ENCODE results near the gene ZNF234.
"Not testable (repeated sequence)": the region's sequence is repeated elsewhere in the genome, so short reads cannot be mapped to it uniquely, and the experiment has no call there.

The ZNF234 gene

DNA sequence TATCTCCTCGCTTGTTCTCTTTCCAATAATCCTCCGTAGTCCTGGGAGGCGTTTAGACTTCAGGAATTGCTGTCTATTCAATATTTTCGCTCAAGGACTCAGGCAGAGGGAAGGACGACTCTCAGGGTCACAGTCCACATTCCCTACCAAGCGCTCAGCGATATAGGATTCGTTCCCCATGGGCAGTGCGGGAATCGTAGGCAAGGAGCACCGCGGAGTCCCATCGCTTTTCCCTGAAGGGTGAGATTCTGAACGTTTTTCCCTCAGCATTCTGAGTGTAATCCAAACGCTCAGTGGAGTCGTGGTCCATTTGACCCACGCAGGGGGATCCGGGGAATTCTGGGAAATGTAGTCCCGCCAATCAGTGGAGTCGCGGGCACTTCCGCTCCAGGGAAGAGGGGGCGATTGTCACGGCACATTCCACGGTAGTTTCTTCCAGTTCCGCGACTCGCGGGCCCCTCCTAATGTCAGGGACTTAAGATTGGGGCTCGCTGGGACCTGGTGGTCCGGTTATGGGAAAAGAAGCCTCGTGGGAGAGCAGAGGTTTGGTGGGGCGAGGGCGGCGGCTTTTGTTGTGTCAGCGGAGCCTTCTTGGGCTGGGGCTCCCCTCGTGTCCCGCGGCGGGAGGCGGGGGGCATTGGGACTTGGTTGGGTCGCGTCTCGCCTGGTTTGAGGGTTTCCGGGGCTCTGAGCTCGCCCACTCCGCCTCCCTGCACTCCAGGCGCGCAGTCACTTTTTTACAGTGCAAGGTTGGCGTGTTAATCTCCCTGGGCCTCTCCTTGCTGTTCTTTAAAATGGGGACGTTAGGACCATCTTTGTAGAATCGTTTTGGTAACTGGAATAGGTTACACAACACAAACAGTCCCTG lies at the start of gene ZNF234:
ZNF234 (plus strand) TSS at position 364 of the 868 bp plus-strand sequence. CDS start 3,079 bp downstream, outside the sequence.
- H3K36me3 ChIP-seq (ENCODE audit: insufficient read depth, low read length): peaks cover 18% of the 10 kb centered on the region

DNA sequence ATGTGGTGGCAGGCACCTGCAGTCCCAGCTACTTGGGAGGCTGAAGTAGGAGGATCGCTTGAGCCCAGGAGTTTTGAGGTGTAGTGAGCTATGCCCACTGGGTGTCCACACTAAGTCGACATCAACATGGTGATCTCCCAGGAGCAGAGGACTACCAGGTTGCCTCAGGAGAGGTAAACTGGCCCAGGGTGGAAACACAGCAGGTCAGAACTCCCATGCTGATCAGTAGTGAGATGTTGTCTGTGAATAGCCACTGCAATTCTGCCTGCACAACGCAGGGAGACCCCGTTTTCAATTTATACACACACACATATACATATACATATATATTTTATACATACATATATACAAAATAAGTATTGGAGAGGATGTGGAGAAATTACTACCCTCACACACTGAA lies 49.2 kb upstream of the ZNF234 start:
- Histone ChIP-seq H3K4me1 (ENCODE audit: insufficient read depth, low read length) (peaks cover 5% of the 10 kb centered on the region), H3K36me3 (ENCODE audit: insufficient read depth, low read length) (peaks cover 4% of the 10 kb centered on the region), H3K4me3 (ENCODE audit: low read depth in 1 of 2, low read length in 2 of 2) (no peak overlapping the region), H3K9ac (ENCODE audit: low read length) (no peak overlapping the region), H3K27me3 (ENCODE audit: control insufficient read depth in 1 of 2, insufficient read depth in 2 of 2, low read length in 2 of 2) (no peaks in the 10 kb centered on the region), H3K27ac (ENCODE audit: low read depth, low read length) (no peak overlapping the region), H3K9me3 (ENCODE audit: low read length) (no peaks in the 10 kb centered on the region)

More for the DNA sequence above, at the start of gene ZNF234:
- Histone ChIP-seq H3K27ac (ENCODE audit: low read depth, low read length) (peak within 1 kb of the TSS; percentile 78), H3K27me3 (ENCODE audit: control insufficient read depth in 1 of 2, insufficient read depth in 2 of 2, low read length in 2 of 2) (no peaks in the 10 kb centered on the region), H3K9ac (ENCODE audit: low read length) (peak within 1 kb of the TSS; percentile 63), H3K4me3 (ENCODE audit: low read depth in 1 of 2, low read length in 2 of 2) (peak within 1 kb of the TSS; percentile 80 to 94), H3K9me3 (ENCODE audit: low read length) (no peaks in the 10 kb centered on the region), H3K4me1 (ENCODE audit: insufficient read depth, low read length) (peaks cover 14% of the 10 kb centered on the region)

GRCh38 chr19:44093931-44094765 lies 47.2 kb upstream of the ZNF234 start, which contains the start of gene ZNF224:
Gene ZNF224 (plus strand): TSS chr19:44094361. CDS start chr19:44097874, 3,513 bp downstream.
- Histone ChIP-seq H3K9ac (ENCODE audit: low read length) (peak within 1 kb of the TSS; percentile 93), H3K27me3 (ENCODE audit: control insufficient read depth in 1 of 2, insufficient read depth in 2 of 2, low read length in 2 of 2) (no peaks in the 10 kb centered on the region), H3K9me3 (ENCODE audit: low read length) (no peaks in the 10 kb centered on the region), H3K27ac (ENCODE audit: low read depth, low read length) (peak within 1 kb of the TSS; percentile 53), H3K36me3 (ENCODE audit: insufficient read depth, low read length) (peaks cover 20% of the 10 kb centered on the region), H3K4me3 (ENCODE audit: low read depth in 1 of 2, low read length in 2 of 2) (peak within 1 kb of the TSS; percentile 88 to 93), H3K4me1 (ENCODE audit: insufficient read depth, low read length) (peaks cover 5% of the 10 kb centered on the region)

DNA sequence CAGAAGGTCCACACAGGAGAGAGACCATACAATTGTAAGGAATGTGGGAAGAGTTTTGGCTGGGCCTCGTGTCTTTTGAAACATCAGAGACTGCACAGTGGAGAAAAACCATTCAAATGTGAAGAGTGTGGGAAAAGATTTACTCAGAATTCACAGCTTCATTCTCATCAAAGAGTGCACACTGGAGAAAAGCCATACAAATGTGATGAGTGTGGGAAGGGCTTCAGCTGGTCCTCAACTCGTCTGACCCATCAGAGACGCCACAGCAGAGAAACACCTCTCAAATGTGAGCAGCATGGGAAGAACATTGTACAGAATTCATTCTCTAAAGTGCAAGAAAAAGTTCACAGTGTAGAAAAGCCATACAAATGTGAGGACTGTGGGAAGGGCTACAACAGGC lies 33.6 kb upstream of the ZNF234 start:
- peaks cover 36% of the 10 kb centered on the region for H3K9me3 ChIP-seq (ENCODE audit: low read length)
- H3K27ac ChIP-seq (ENCODE audit: low read depth, low read length): no peak overlapping the region
- H3K27me3 ChIP-seq (ENCODE audit: control insufficient read depth in 1 of 2, insufficient read depth in 2 of 2, low read length in 2 of 2): no peaks in the 10 kb centered on the region
- peaks cover 7% of the 10 kb centered on the region for H3K4me1 ChIP-seq (ENCODE audit: insufficient read depth, low read length)
- peak overlapping the region; percentile 11 to 29 for H3K4me3 ChIP-seq (ENCODE audit: low read depth in 1 of 2, low read length in 2 of 2)
- H3K36me3 ChIP-seq (ENCODE audit: insufficient read depth, low read length): peaks cover 34% of the 10 kb centered on the region
- no peak overlapping the region for H3K9ac ChIP-seq (ENCODE audit: low read length)

DNA sequence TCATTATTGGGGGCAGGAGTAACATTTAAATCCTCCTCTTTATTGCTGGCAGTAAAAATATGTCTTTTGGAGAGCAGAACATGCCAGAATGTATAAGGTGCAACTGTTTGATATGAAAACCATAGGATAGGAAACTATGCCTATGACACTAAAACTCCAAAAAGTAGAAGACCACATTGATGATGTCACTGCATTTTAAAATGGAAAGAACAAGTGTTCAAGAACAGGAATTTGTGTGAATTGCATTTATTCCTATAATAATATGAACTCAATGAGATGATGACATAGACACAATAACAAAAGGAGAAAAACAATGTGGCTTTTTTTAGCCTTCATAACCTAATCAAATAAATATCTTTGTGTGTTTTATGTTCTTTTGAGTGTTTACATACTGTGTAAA lies 31.9 kb upstream of the ZNF234 start:
- peaks cover 36% of the 10 kb centered on the region for H3K9me3 ChIP-seq (ENCODE audit: low read length)
- H3K4me3 ChIP-seq (ENCODE audit: low read depth in 1 of 2, low read length in 2 of 2): no peak overlapping the region
- no peak overlapping the region for H3K9ac ChIP-seq (ENCODE audit: low read length)
- H3K27ac ChIP-seq (ENCODE audit: low read depth, low read length): no peak overlapping the region
- no peaks in the 10 kb centered on the region for H3K27me3 ChIP-seq (ENCODE audit: control insufficient read depth in 1 of 2, insufficient read depth in 2 of 2, low read length in 2 of 2)
- H3K36me3 ChIP-seq (ENCODE audit: insufficient read depth, low read length): peaks cover 17% of the 10 kb centered on the region
- peaks cover 12% of the 10 kb centered on the region for H3K4me1 ChIP-seq (ENCODE audit: insufficient read depth, low read length)

DNA sequence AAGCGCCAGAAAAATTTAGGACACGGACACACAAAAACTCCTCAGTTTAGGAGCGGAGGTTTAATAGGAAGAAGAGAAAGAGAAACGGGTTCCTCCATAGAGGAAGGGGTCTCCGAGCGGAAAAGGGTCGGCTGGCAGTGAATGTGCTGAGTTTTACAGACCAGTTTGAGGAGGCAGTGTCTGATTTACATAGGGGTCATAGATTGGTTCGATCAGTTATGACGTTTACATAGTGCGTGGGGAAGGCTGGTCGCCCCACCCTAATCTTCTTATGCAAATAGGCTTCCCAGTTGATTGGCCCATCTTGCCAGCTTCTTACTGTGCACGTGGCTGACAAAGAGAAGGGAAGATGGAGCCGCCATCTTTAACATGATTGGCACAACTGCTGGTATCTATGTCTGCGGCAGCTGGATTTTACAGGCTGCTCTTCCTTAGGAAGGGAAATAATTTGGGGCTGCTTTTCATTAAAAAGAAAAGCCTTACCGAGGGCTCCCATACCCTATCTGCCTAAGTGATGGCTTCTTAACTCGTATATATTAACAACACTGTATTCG lies 29.4 kb upstream of the ZNF234 start:
- H3K9me3 ChIP-seq (ENCODE audit: low read length): peaks cover 21% of the 10 kb centered on the region

GRCh38 chr19:44112802-44113137 lies 28.6 kb upstream of the ZNF234 start:
- peaks cover 13% of the 10 kb centered on the region for H3K4me1 ChIP-seq (ENCODE audit: insufficient read depth, low read length)
- peaks cover 13% of the 10 kb centered on the region for H3K9me3 ChIP-seq (ENCODE audit: low read length)
- H3K36me3 ChIP-seq (ENCODE audit: insufficient read depth, low read length): peaks cover 11% of the 10 kb centered on the region
- H3K27me3 ChIP-seq (ENCODE audit: control insufficient read depth in 1 of 2, insufficient read depth in 2 of 2, low read length in 2 of 2): no peaks in the 10 kb centered on the region
- H3K27ac ChIP-seq (ENCODE audit: low read depth, low read length): no peak overlapping the region
- peak overlapping the region; percentile 72 to 86 for H3K4me3 ChIP-seq (ENCODE audit: low read depth in 1 of 2, low read length in 2 of 2)
- peak overlapping the region; percentile 93 for H3K9ac ChIP-seq (ENCODE audit: low read length)

More for the DNA sequence above, 29.4 kb upstream of the ZNF234 start:
- Histone ChIP-seq H3K27me3 (ENCODE audit: control insufficient read depth in 1 of 2, insufficient read depth in 2 of 2, low read length in 2 of 2) (no peaks in the 10 kb centered on the region), H3K4me3 (ENCODE audit: low read depth in 1 of 2, low read length in 2 of 2) (peak overlapping the region in 1 of 2 donors; percentile 86), H3K27ac (ENCODE audit: low read depth, low read length) (no peak overlapping the region), H3K36me3 (ENCODE audit: insufficient read depth, low read length) (peaks cover 17% of the 10 kb centered on the region), H3K4me1 (ENCODE audit: insufficient read depth, low read length) (peaks cover 13% of the 10 kb centered on the region), H3K9ac (ENCODE audit: low read length) (no peak overlapping the region)

GRCh38 chr19:44113138-44113783 lies 28.1 kb upstream of the ZNF234 start, which contains the start of gene ZNF225:
Gene ZNF225 (plus strand): TSS chr19:44113399. CDS start chr19:44115828, 2,429 bp downstream.
- Histone ChIP-seq H3K27ac (ENCODE audit: low read depth, low read length) (peak within 1 kb of the TSS; percentile 62), H3K4me1 (ENCODE audit: insufficient read depth, low read length) (peaks cover 13% of the 10 kb centered on the region), H3K9me3 (ENCODE audit: low read length) (peaks cover 8% of the 10 kb centered on the region), H3K36me3 (ENCODE audit: insufficient read depth, low read length) (peaks cover 13% of the 10 kb centered on the region), H3K4me3 (ENCODE audit: low read depth in 1 of 2, low read length in 2 of 2) (peak within 1 kb of the TSS; percentile 72 to 86), H3K27me3 (ENCODE audit: control insufficient read depth in 1 of 2, insufficient read depth in 2 of 2, low read length in 2 of 2) (no peaks in the 10 kb centered on the region), H3K9ac (ENCODE audit: low read length) (peak within 1 kb of the TSS; percentile 93)

DNA sequence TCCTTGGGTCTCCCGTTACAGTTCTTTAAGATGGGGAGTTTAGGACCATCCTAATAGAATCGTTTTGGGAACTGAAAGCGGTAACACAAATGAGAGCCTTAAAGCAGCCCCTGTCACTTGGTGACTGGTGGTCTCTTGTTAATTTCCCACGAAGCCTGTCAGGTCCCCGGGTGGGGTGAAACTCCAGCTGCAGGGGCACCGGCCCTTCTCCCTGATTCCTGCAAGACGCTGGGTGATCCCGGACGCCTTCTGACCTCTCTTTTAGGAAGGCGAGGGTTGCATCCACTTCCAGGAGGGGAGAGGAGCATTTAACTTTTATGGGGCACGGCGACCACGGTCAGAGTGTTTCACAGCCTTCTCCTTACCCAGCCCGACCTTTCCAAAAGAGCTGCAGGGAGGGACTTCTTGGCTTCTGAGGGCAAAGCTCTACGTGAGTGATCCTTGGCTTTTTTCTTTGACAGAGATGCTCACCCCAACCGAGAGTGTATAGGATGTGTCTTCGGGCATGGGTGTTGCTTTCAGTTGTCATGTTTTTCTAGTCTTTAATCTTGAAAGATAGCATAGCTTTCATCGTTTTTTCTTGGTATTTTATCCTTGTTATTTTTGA lies 27.5 kb upstream of the ZNF234 start:
- H3K4me3 ChIP-seq (ENCODE audit: low read depth in 1 of 2, low read length in 2 of 2): peak overlapping the region; percentile 42 to 86
- H3K9me3 ChIP-seq (ENCODE audit: low read length): peaks cover 7% of the 10 kb centered on the region
- H3K27me3 ChIP-seq (ENCODE audit: control insufficient read depth in 1 of 2, insufficient read depth in 2 of 2, low read length in 2 of 2): no peaks in the 10 kb centered on the region
- H3K9ac ChIP-seq (ENCODE audit: low read length): peak overlapping the region; percentile 93
- H3K4me1 ChIP-seq (ENCODE audit: insufficient read depth, low read length): peaks cover 13% of the 10 kb centered on the region
- peak overlapping the region; percentile 62 for H3K27ac ChIP-seq (ENCODE audit: low read depth, low read length)
- H3K36me3 ChIP-seq (ENCODE audit: insufficient read depth, low read length): peaks cover 17% of the 10 kb centered on the region

DNA sequence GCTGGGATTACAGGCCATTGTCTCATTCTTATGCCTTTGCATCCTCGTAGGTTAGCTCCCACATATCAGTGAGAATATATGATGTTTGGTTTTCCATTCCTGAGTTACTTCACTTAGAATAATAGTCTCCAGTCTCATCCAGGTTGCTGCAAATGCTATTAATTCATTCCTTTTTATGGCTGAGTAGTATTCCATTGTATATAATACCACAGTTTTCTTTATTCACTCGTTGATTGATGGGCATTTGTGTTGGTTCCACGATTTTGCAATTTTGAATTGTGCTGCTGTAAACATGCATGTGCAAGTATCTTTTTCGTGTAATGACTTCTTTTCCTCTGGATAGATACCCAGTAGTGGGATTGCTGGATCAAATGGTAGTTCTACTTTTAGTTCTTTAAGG lies 20.2 kb upstream of the ZNF234 start:
- Histone ChIP-seq H3K36me3 (ENCODE audit: insufficient read depth, low read length) (peaks cover 52% of the 10 kb centered on the region), H3K9me3 (ENCODE audit: low read length) (peaks cover 12% of the 10 kb centered on the region)
- not testable (repeated sequence) for H3K27ac ChIP-seq (ENCODE audit: low read depth, low read length)

More for the DNA sequence above, 20.2 kb upstream of the ZNF234 start:
- H3K27me3 ChIP-seq (ENCODE audit: control insufficient read depth in 1 of 2, insufficient read depth in 2 of 2, low read length in 2 of 2); H3K4me1 ChIP-seq (ENCODE audit: insufficient read depth, low read length); H3K4me3 ChIP-seq (ENCODE audit: low read depth in 1 of 2, low read length in 2 of 2); H3K9ac ChIP-seq (ENCODE audit: low read length): not testable (repeated sequence)
